A549 treated with RU486 at 1 μM for 4 hours (cell line): ENCODE data around the gene LITAF. TPM values are rescaled to one million over a fixed set of nuclear protein-coding genes. Genes with fewer than 3 reads are reported as not detected.

Experiments
- total RNA-seq: library from RNA; stranded (reverse); fragments of 200-300 nt; extraction: Qiagen RNA extraction; gene quantifications from 5 replicates; pipeline ENCODE4 v1.2.3, GENCODE V29; 2022; ENCODE audit warnings: low read depth

The LITAF gene
- 175 to 204 TPM (median 195 TPM) in 5 replicates for total RNA-seq

GRCh38 chr16:11586856-11587642, at the start of gene LITAF:
Gene LITAF, minus strand, starts transcription at chr16:11586919. Its CDS starts 30,189 bp downstream, at chr16:11556730.

Other genes with a start within 250 kb of the LITAF start
- gene RMI2, start 241.5 kb downstream of the LITAF start, total RNA-seq = 17.3 to 36.5 TPM (median 34.7 TPM) in 5 replicates
- 8.0 to 10.6 TPM (median 10.2 TPM) in 5 replicates for gene SNN, start 81.5 kb upstream of the LITAF start, total RNA-seq
- 33.0 to 38.7 TPM (median 37.3 TPM) in 5 replicates for gene TXNDC11, start 155.9 kb upstream of the LITAF start, total RNA-seq
- gene ZC3H7A, start 210.3 kb upstream of the LITAF start, total RNA-seq = 19.8 to 32.3 TPM (median 25.7 TPM) in 5 replicates